ENCODE results near the gene CEP41. TPM values are rescaled to one million over a fixed set of nuclear protein-coding genes. Genes with fewer than 3 reads are reported as not detected.

CEP41 gene
- total and polyA plus RNA-seq, 2 of the 13 experiments (the other 11 are each of a cell fraction or from before 2014, with no cell fraction given) = 8.7 to 9.0 TPM

DNA sequence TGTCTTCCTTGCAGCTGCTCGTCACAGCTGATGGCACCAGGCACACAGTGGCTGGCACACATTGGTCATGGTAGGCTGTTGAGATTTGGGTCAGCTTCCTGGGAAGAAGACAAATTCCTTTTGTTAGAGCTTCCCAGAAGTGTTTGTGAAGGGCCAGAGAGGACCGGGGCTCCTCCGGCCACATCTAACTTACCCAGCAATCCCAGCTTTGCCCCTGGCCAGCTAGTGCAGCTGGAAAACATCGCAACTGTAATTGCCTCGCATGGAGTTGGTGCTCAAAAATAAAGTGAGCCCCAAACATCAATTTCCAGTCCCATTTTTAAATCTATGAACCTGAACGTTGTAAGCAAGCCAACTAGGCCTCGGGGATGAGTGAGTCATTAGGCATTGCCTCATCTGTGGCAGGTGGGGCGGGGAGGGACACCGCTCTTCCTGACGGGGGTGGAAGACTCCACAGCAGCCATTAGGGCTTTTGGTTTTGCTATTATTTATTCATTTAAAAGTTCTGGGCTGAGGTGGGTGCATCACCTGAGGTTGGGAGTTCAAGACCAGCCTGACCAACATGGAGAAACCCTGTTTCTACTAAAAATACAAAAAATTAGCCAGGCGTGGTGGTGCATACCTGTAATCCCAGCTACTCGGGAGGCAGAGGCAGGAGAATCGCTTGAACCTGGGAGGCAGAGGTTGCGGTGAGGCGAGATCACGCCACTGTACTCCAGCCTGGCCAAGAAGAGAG is 83.8 kb downstream of the CEP41 start (continued):
- TF ChIP-seq, protein P1, sequence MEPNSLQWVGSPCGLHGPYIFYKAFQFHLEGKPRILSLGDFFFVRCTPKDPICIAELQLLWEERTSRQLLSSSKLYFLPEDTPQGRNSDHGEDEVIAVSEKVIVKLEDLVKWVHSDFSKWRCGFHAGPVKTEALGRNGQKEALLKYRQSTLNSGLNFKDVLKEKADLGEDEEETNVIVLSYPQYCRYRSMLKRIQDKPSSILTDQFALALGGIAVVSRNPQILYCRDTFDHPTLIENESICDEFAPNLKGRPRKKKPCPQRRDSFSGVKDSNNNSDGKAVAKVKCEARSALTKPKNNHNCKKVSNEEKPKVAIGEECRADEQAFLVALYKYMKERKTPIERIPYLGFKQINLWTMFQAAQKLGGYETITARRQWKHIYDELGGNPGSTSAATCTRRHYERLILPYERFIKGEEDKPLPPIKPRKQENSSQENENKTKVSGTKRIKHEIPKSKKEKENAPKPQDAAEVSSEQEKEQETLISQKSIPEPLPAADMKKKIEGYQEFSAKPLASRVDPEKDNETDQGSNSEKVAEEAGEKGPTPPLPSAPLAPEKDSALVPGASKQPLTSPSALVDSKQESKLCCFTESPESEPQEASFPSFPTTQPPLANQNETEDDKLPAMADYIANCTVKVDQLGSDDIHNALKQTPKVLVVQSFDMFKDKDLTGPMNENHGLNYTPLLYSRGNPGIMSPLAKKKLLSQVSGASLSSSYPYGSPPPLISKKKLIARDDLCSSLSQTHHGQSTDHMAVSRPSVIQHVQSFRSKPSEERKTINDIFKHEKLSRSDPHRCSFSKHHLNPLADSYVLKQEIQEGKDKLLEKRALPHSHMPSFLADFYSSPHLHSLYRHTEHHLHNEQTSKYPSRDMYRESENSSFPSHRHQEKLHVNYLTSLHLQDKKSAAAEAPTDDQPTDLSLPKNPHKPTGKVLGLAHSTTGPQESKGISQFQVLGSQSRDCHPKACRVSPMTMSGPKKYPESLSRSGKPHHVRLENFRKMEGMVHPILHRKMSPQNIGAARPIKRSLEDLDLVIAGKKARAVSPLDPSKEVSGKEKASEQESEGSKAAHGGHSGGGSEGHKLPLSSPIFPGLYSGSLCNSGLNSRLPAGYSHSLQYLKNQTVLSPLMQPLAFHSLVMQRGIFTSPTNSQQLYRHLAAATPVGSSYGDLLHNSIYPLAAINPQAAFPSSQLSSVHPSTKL (CRISPR knock-in tag; IDR thresholded peaks at IDR 0.05) = 0 out of 2 replicates have a peak, but pooled peaks have one; percentile 16
- TF ChIP-seq ZNF777 (CRISPR knock-in tag; IDR thresholded peaks at IDR 0.05) (no peak), YY1 (IDR thresholded peaks at IDR 0.05; ENCODE audit: insufficient read depth, insufficient replicate concordance, low read depth, low read length) (no peak), ZBTB38 (CRISPR knock-in tag; IDR thresholded peaks at IDR 0.05) (no peak), FOSL2 (CRISPR knock-in tag; IDR thresholded peaks at IDR 0.05) (peak; percentile 97), CEBPG (CRISPR knock-in tag; IDR thresholded peaks at IDR 0.05) (peak; percentile 78), SAP130 (CRISPR knock-in tag; IDR thresholded peaks at IDR 0.05; ENCODE audit: low read depth) (0 out of 2 replicates have a peak, but pooled peaks have one; percentile 19), FOSL1 (CRISPR knock-in tag; IDR thresholded peaks at IDR 0.05; ENCODE audit: borderline replicate concordance) (peak; percentile 57; the same call in 1 of the 2 replicates), KAT8 (CRISPR knock-in tag; IDR thresholded peaks at IDR 0.05) (0 out of 2 replicates have a peak, but pooled peaks have one; percentile 8)
- TF ChIP-seq, protein P2, sequence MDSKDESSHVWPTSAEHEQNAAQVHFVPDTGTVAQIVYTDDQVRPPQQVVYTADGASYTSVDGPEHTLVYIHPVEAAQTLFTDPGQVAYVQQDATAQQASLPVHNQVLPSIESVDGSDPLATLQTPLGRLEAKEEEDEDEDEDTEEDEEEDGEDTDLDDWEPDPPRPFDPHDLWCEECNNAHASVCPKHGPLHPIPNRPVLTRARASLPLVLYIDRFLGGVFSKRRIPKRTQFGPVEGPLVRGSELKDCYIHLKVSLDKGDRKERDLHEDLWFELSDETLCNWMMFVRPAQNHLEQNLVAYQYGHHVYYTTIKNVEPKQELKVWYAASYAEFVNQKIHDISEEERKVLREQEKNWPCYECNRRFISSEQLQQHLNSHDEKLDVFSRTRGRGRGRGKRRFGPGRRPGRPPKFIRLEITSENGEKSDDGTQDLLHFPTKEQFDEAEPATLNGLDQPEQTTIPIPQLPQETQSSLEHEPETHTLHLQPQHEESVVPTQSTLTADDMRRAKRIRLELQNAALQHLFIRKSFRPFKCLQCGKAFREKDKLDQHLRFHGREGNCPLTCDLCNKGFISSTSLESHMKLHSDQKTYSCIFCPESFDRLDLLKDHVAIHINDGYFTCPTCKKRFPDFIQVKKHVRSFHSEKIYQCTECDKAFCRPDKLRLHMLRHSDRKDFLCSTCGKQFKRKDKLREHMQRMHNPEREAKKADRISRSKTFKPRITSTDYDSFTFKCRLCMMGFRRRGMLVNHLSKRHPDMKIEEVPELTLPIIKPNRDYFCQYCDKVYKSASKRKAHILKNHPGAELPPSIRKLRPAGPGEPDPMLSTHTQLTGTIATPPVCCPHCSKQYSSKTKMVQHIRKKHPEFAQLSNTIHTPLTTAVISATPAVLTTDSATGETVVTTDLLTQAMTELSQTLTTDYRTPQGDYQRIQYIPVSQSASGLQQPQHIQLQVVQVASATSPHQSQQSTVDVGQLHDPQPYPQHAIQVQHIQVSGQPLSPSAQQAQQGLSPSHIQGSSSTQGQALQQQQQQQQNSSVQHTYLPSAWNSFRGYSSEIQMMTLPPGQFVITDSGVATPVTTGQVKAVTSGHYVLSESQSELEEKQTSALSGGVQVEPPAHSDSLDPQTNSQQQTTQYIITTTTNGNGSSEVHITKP (CRISPR knock-in tag; IDR thresholded peaks at IDR 0.05; ENCODE audit: low read depth) = 0 out of 2 replicates have a peak, but pooled peaks have one; percentile 32
- TF ChIP-seq, protein P3, sequence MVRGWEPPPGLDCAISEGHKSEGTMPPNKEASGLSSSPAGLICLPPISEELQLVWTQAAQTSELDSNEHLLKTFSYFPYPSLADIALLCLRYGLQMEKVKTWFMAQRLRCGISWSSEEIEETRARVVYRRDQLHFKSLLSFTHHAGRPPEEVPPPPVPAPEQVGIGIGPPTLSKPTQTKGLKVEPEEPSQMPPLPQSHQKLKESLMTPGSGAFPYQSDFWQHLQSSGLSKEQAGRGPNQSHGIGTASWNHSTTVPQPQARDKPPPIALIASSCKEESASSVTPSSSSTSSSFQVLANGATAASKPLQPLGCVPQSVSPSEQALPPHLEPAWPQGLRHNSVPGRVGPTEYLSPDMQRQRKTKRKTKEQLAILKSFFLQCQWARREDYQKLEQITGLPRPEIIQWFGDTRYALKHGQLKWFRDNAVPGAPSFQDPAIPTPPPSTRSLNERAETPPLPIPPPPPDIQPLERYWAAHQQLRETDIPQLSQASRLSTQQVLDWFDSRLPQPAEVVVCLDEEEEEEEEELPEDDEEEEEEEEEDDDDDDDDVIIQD (CRISPR knock-in tag; IDR thresholded peaks at IDR 0.05; ENCODE audit: low read depth) = 0 out of 2 replicates have a peak, but pooled peaks have one; percentile 27

Data from HepG2 (cell line).